GM23338 (cell line): ENCODE data around the gene RRP12. TPM values are rescaled to one million over a fixed set of nuclear protein-coding genes. Genes with fewer than 3 reads are reported as not detected.

ENCODE experiments used
- ATAC-seq: fragments of 200-7000 bp; cut with Tn5 transposase; 3 replicates; pipeline ENCODE4 v1.9.1; 2020
- DNase-seq: peaks from one replicate; pipeline ENCODE4 v3.0.0-alpha.2; 2015; ENCODE audit warnings: low spot score
- H2AFZ ChIP-seq: fragments of 200-600 bp; sonication (generic); 2 replicates; pipeline ENCODE4 v1.8.0; 2016; ENCODE audit warnings: antibody characterized with exemption, mild to moderate bottlenecking, moderate library complexity
- H3F3A ChIP-seq: fragments of 200-600 bp; sonication (generic); replicated peaks from 2 replicates; pipeline ENCODE4 v1.8.0; 2017; ENCODE audit warnings: antibody characterized with exemption, mixed run types, low read depth
- H3K27ac ChIP-seq: fragments of 200-600 bp; sonication (generic); 2 replicates; pipeline ENCODE4 v1.6.1; 2016; ENCODE audit warnings: low read depth
- H3K27me3 ChIP-seq: fragments of 200-600 bp; sonication (generic); 2 replicates; pipeline ENCODE4 v1.8.0; 2016; ENCODE audit warnings: mild to moderate bottlenecking, mixed run types, moderate library complexity; ENCODE audit not compliant: insufficient read depth
- H3K36me3 ChIP-seq: fragments of 200-600 bp; sonication (generic); 2 replicates; pipeline ENCODE4 v1.8.0; 2016; ENCODE audit warnings: mild to moderate bottlenecking; ENCODE audit not compliant: insufficient read depth
- H3K4me1 ChIP-seq: fragments of 200-600 bp; sonication (generic); 2 replicates; pipeline ENCODE4 v1.8.0; 2016; ENCODE audit warnings: mild to moderate bottlenecking, moderate library complexity; ENCODE audit not compliant: insufficient read depth
- H3K4me2 ChIP-seq: fragments of 200-600 bp; sonication (generic); 2 replicates; pipeline ENCODE4 v1.7.1; 2017; ENCODE audit warnings: mixed run types
- H3K4me3 ChIP-seq: fragments of 200-600 bp; sonication (generic); 2 replicates; pipeline ENCODE4 v1.6.1; 2016; ENCODE audit warnings: mixed run types
- H3K79me2 ChIP-seq: fragments of 200-600 bp; sonication (generic); replicated peaks from 2 replicates; pipeline ENCODE4 v1.8.0; 2017; ENCODE audit warnings: mild to moderate bottlenecking; ENCODE audit not compliant: insufficient read depth
- H3K9me2 ChIP-seq: fragments of 200-600 bp; sonication (generic); 2 replicates; pipeline ENCODE4 v1.8.0; 2017; ENCODE audit not compliant: insufficient read depth
- H4K20me1 ChIP-seq: fragments of 200-600 bp; sonication (generic); replicated peaks from 2 replicates; pipeline ENCODE4 v1.8.0; 2017; ENCODE audit warnings: mild to moderate bottlenecking; ENCODE audit not compliant: insufficient read depth
- H3K27ac Mint-ChIP-seq: 2 replicates; pipeline ENCODE4 v1.8.0; 2020; ENCODE audit warnings: inconsistent platforms, mild to moderate bottlenecking, moderate library complexity, mixed read lengths
- H3K27me3 Mint-ChIP-seq: 3 replicates; pipeline ENCODE4 v1.8.0; 2022; ENCODE audit warnings: low read depth, mild to moderate bottlenecking, moderate library complexity, mixed read lengths, inconsistent platforms; ENCODE audit not compliant: insufficient read depth, poor library complexity
- H3K36me3 Mint-ChIP-seq: 3 replicates; pipeline ENCODE4 v1.8.0; 2021; ENCODE audit warnings: low read depth, mild to moderate bottlenecking, inconsistent platforms, moderate library complexity, mixed read lengths
- H3K4me1 Mint-ChIP-seq: 3 replicates; pipeline ENCODE4 v1.8.0; 2020; ENCODE audit warnings: mild to moderate bottlenecking, inconsistent platforms, mixed read lengths
- H3K4me3 Mint-ChIP-seq: 3 replicates; pipeline ENCODE4 v1.8.0; 2021; ENCODE audit warnings: moderate library complexity, mild to moderate bottlenecking, inconsistent platforms, mixed read lengths
- H3K9me3 Mint-ChIP-seq: 3 replicates; pipeline ENCODE4 v1.8.0; 2020; ENCODE audit warnings: moderate library complexity, mild to moderate bottlenecking, inconsistent platforms, mixed read lengths
- CREB1 ChIP-seq: fragments of 250-450 bp; sonication (Bioruptor Pico); IDR thresholded peaks from 2 replicates; pipeline ENCODE4 v1.5.0; 2020; ENCODE audit warnings: low read depth, mild to moderate bottlenecking, moderate library complexity
- EZH2 ChIP-seq: fragments of 200-600 bp; sonication (generic); IDR thresholded peaks from one replicate; pipeline ENCODE4 v1.8.0; 2017; ENCODE audit warnings: antibody characterized with exemption, mild to moderate bottlenecking, low read depth; ENCODE audit not compliant: unreplicated experiment
- EZH2phosphoT487 ChIP-seq: fragments of 200-600 bp; sonication (generic); IDR thresholded peaks from one replicate; pipeline ENCODE4 v1.8.1; 2018; ENCODE audit warnings: antibody characterized with exemption; ENCODE audit not compliant: unreplicated experiment
- JUNB ChIP-seq: IDR thresholded peaks from one replicate; pipeline ENCODE4 v1.6.1; 2016; ENCODE audit warnings: antibody characterized with exemption; ENCODE audit not compliant: unreplicated experiment
- NANOG ChIP-seq: IDR thresholded peaks from 2 replicates; pipeline ENCODE4 v1.6.1; 2016; ENCODE audit warnings: antibody characterized with exemption, borderline replicate concordance
- POLR2AphosphoS5 ChIP-seq: IDR thresholded peaks from 2 replicates; pipeline ENCODE4 v1.6.1; 2016; ENCODE audit warnings: antibody characterized with exemption, low read depth
- REST ChIP-seq: IDR thresholded peaks from one replicate; pipeline ENCODE4 v1.6.1; 2018; ENCODE audit warnings: antibody characterized with exemption; ENCODE audit not compliant: unreplicated experiment
- STAT1 ChIP-seq: IDR thresholded peaks from one replicate; pipeline ENCODE4 v1.6.1; 2016; ENCODE audit warnings: antibody characterized with exemption; ENCODE audit not compliant: unreplicated experiment
- ZNF114 ChIP-seq: fragments of 250-450 bp; sonication (Bioruptor Pico); IDR thresholded peaks from 2 replicates; pipeline ENCODE4 v1.5.0; 2020; ENCODE audit warnings: mild to moderate bottlenecking, moderate library complexity
- ZNF331 ChIP-seq: fragments of 250-450 bp; sonication (Bioruptor Pico); IDR thresholded peaks from 2 replicates; pipeline ENCODE4 v1.5.0; 2020; ENCODE audit warnings: low read depth, mild to moderate bottlenecking, moderate library complexity
- polyA plus RNA-seq: library from polyadenylated mRNA; unstranded; fragments of >200 nt; fragmentation: Nextera tagmentation; extraction: Ambion mirVana; gene quantifications from 2 replicates; pipeline ENCODE4 v1.2.1, GENCODE V29; 2016
- total RNA-seq: library from RNA; depleted of rRNA; stranded (reverse); fragments of >200 nt; shearing (Covaris generic); gene quantifications from 2 replicates; pipeline ENCODE4 v1.2.3, GENCODE V29; 2014
- TF ChIP-seq, protein P1 (sequence below), 2 experiments: fragments of 200-600 bp in 1 of 2; sonication (generic) in 1 of 2; conservative IDR thresholded peaks; 2 replicates each; pipeline versions ENCODE4 v1.5.1 to v1.6.1; 2016 to 2017; ENCODE audit warnings: antibody characterized with exemption in 2 of 2, low read depth in 2 of 2, mild to moderate bottlenecking in 2 of 2, moderate library complexity in 1 of 2
- TF ChIP-seq, protein P2 (sequence below): fragments of 250-450 bp; sonication (Bioruptor Pico); IDR thresholded peaks from 2 replicates; pipeline ENCODE4 v1.5.0; 2020; ENCODE audit warnings: mild to moderate bottlenecking, moderate library complexity
- TF ChIP-seq, protein P3 (sequence below): IDR thresholded peaks from 2 replicates; pipeline ENCODE4 v1.6.1; 2016; ENCODE audit warnings: antibody characterized with exemption

The RRP12 gene
- total and polyA plus RNA-seq, 2 experiments from 2014 or later: 53.4 to 62.6 TPM

- peaks cover 27% of the 10 kb centered on the region for H3K36me3 Mint-ChIP-seq
- Histone ChIP-seq H3K4me1 (peaks cover 11% of the 10 kb centered on the region), H3K36me3 (peaks cover 8% of the 10 kb centered on the region; the same call in 1 of the 2 replicates), H3K27me3 (no peaks in the 10 kb centered on the region), H4K20me1 (peaks cover 21% of the 10 kb centered on the region), H3F3A (0 out of 2 replicates have a peak, but pooled peaks cover 3% of the 10 kb centered on the region), H3K9me2 (no peaks in the 10 kb centered on the region), H3K79me2 (peaks cover 57% of the 10 kb centered on the region), H3K4me3 (peak overlapping the region; percentile 88), H2AFZ (peak overlapping the region; percentile 33; the same call in 1 of the 2 replicates), H3K4me2 (peak overlapping the region; percentile 85), H3K27ac (peak overlapping the region; percentile 53)
- H3K4me1 Mint-ChIP-seq: peaks cover 12% of the 10 kb centered on the region
- peak overlapping the region; percentile 91 for H3K27ac Mint-ChIP-seq
- H3K9me3 Mint-ChIP-seq: no peaks in the 10 kb centered on the region
- peaks cover 3% of the 10 kb centered on the region for H3K27me3 Mint-ChIP-seq
- DNase-seq: no peak
- H3K4me3 Mint-ChIP-seq: peak overlapping the region; percentile 93
- peak; percentile 4 for ATAC-seq
- TF ChIP-seq, protein P1, sequence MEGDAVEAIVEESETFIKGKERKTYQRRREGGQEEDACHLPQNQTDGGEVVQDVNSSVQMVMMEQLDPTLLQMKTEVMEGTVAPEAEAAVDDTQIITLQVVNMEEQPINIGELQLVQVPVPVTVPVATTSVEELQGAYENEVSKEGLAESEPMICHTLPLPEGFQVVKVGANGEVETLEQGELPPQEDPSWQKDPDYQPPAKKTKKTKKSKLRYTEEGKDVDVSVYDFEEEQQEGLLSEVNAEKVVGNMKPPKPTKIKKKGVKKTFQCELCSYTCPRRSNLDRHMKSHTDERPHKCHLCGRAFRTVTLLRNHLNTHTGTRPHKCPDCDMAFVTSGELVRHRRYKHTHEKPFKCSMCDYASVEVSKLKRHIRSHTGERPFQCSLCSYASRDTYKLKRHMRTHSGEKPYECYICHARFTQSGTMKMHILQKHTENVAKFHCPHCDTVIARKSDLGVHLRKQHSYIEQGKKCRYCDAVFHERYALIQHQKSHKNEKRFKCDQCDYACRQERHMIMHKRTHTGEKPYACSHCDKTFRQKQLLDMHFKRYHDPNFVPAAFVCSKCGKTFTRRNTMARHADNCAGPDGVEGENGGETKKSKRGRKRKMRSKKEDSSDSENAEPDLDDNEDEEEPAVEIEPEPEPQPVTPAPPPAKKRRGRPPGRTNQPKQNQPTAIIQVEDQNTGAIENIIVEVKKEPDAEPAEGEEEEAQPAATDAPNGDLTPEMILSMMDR (conservative IDR thresholded peaks at IDR 0.05; ENCODE audit: low read depth in 2 of 2): no peak
- TF ChIP-seq, protein P2, sequence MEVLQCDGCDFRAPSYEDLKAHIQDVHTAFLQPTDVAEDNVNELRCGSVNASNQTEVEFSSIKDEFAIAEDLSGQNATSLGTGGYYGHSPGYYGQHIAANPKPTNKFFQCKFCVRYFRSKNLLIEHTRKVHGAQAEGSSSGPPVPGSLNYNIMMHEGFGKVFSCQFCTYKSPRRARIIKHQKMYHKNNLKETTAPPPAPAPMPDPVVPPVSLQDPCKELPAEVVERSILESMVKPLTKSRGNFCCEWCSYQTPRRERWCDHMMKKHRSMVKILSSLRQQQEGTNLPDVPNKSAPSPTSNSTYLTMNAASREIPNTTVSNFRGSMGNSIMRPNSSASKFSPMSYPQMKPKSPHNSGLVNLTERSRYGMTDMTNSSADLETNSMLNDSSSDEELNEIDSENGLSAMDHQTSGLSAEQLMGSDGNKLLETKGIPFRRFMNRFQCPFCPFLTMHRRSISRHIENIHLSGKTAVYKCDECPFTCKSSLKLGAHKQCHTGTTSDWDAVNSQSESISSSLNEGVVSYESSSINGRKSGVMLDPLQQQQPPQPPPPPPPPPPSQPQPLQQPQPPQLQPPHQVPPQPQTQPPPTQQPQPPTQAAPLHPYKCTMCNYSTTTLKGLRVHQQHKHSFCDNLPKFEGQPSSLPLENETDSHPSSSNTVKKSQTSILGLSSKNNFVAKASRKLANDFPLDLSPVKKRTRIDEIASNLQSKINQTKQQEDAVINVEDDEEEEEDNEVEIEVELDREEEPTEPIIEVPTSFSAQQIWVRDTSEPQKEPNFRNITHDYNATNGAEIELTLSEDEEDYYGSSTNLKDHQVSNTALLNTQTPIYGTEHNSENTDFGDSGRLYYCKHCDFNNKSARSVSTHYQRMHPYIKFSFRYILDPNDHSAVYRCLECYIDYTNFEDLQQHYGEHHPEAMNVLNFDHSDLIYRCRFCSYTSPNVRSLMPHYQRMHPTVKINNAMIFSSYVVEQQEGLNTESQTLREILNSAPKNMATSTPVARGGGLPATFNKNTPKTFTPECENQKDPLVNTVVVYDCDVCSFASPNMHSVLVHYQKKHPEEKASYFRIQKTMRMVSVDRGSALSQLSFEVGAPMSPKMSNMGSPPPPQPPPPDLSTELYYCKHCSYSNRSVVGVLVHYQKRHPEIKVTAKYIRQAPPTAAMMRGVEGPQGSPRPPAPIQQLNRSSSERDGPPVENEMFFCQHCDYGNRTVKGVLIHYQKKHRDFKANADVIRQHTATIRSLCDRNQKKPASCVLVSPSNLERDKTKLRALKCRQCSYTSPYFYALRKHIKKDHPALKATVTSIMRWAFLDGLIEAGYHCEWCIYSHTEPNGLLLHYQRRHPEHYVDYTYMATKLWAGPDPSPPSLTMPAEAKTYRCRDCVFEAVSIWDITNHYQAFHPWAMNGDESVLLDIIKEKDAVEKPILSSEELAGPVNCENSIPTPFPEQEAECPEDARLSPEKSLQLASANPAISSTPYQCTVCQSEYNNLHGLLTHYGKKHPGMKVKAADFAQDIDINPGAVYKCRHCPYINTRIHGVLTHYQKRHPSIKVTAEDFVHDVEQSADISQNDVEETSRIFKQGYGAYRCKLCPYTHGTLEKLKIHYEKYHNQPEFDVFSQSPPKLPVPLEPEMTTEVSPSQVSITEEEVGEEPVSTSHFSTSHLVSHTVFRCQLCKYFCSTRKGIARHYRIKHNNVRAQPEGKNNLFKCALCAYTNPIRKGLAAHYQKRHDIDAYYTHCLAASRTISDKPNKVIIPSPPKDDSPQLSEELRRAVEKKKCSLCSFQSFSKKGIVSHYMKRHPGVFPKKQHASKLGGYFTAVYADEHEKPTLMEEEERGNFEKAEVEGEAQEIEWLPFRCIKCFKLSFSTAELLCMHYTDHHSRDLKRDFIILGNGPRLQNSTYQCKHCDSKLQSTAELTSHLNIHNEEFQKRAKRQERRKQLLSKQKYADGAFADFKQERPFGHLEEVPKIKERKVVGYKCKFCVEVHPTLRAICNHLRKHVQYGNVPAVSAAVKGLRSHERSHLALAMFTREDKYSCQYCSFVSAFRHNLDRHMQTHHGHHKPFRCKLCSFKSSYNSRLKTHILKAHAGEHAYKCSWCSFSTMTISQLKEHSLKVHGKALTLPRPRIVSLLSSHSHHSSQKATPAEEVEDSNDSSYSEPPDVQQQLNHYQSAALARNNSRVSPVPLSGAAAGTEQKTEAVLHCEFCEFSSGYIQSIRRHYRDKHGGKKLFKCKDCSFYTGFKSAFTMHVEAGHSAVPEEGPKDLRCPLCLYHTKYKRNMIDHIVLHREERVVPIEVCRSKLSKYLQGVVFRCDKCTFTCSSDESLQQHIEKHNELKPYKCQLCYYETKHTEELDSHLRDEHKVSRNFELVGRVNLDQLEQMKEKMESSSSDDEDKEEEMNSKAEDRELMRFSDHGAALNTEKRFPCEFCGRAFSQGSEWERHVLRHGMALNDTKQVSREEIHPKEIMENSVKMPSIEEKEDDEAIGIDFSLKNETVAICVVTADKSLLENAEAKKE (CRISPR knock-in tag): no peak
- TF ChIP-seq, protein P3, sequence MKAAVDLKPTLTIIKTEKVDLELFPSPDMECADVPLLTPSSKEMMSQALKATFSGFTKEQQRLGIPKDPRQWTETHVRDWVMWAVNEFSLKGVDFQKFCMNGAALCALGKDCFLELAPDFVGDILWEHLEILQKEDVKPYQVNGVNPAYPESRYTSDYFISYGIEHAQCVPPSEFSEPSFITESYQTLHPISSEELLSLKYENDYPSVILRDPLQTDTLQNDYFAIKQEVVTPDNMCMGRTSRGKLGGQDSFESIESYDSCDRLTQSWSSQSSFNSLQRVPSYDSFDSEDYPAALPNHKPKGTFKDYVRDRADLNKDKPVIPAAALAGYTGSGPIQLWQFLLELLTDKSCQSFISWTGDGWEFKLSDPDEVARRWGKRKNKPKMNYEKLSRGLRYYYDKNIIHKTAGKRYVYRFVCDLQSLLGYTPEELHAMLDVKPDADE: no peak
- no peak for TF ChIP-seq NANOG
- TF ChIP-seq REST: no peak
- no peak for TF ChIP-seq POLR2AphosphoS5
- TF ChIP-seq ZNF114 (CRISPR knock-in tag): no peak
- no peak for TF ChIP-seq ZNF331 (CRISPR knock-in tag)
- TF ChIP-seq EZH2: no peak
- TF ChIP-seq CREB1 (CRISPR knock-in tag): no peak
- no peak for TF ChIP-seq JUNB
- no peak for TF ChIP-seq STAT1
- no peak for TF ChIP-seq EZH2phosphoT487
Measured at GRCh38 chr10:97445357-97445721, 44.2 kb upstream of the RRP12 start.
